ENCODE results near the gene DAZAP1. TPM values are rescaled to one million over a fixed set of nuclear protein-coding genes. Genes with fewer than 3 reads are reported as not detected.

The DAZAP1 gene
- total RNA-seq, 1 donor from 2014 or later, result 107 TPM

DNA sequence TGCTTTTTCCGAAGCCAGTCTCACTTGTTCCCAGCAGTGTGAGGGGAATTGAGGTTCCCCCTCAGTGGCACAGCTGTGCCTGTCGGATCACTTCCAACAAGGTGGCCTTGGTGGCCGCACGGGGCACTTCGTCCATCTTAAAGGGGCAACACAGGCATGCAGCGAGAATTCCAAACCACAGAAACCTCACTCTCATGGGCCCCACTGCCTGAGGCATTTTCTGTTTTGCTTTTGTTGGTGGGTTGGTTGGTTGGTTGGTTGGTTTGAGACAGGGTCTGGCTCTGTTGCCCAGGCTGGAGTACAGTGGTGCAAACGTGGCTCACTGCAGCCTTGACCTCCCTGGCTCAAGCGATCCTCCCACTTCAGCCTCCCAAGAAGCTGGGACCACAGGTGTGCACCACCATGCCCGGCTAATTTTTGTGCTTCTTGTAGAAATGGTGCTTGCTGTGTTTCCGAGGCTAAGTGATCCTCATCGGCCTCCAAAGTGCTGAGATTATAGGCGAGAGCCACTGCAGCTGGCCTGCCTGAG lies 27.4 kb upstream of the DAZAP1 start:
- Histone ChIP-seq H3K4me1 (peaks cover 19% of the 10 kb centered on the region), H2AFZ (replicated peaks) (no peak overlapping the region), H3K27ac (no peak overlapping the region), H3K9ac (no peak overlapping the region), H4K20me1 (ENCODE audit: low read depth) (no peaks in the 10 kb centered on the region), H3K4me3 (no peak overlapping the region), H3K79me2 (ENCODE audit: low read depth) (peaks cover 12% of the 10 kb centered on the region), H3K36me3 (no peaks in the 10 kb centered on the region), H3K4me2 (no peak overlapping the region), H3K9me3 (ENCODE audit: low read depth) (no peaks in the 10 kb centered on the region), H3F3A (ENCODE audit: low read depth) (peaks cover 35% of the 10 kb centered on the region), H3K27me3 (no peaks in the 10 kb centered on the region)
- H3K4me1 Mint-ChIP-seq, result peaks cover 22% of the 10 kb centered on the region
- H3K4me3 Mint-ChIP-seq, result no peak overlapping the region
- peaks cover 7% of the 10 kb centered on the region for H3K9me3 Mint-ChIP-seq
- H3K36me3 Mint-ChIP-seq, result peaks cover 14% of the 10 kb centered on the region
- TF ChIP-seq EZH2phosphoT487 (IDR thresholded peaks at IDR 0.05), result no peak
- H3K27me3 Mint-ChIP-seq (ENCODE audit: insufficient read depth, low read depth), result peaks cover 21% of the 10 kb centered on the region
- no peak overlapping the region for H3K27ac Mint-ChIP-seq
- no peak for DNase-seq (ENCODE audit: low spot score)

GRCh38 chr19:1382250-1382649 lies 25.1 kb upstream of the DAZAP1 start:
- Histone ChIP-seq H3K79me2 (ENCODE audit: low read depth) (peaks cover 15% of the 10 kb centered on the region), H3K4me3 (no peak overlapping the region), H3K9me3 (ENCODE audit: low read depth) (no peaks in the 10 kb centered on the region), H4K20me1 (ENCODE audit: low read depth) (no peaks in the 10 kb centered on the region), H3K36me3 (no peaks in the 10 kb centered on the region), H3K4me1 (peaks cover 19% of the 10 kb centered on the region), H3K4me2 (peak overlapping the region; percentile 72), H3K27me3 (no peaks in the 10 kb centered on the region), H3F3A (ENCODE audit: low read depth) (peaks cover 30% of the 10 kb centered on the region), H3K9ac (no peak overlapping the region), H2AFZ (replicated peaks) (no peak overlapping the region), H3K27ac (no peak overlapping the region)
- Mint-ChIP-seq H3K4me1 (peaks cover 25% of the 10 kb centered on the region), H3K27me3 (ENCODE audit: insufficient read depth, low read depth) (peaks cover 21% of the 10 kb centered on the region), H3K4me3 (no peak overlapping the region), H3K36me3 (peaks cover 7% of the 10 kb centered on the region), H3K27ac (no peak overlapping the region), H3K9me3 (peaks cover 7% of the 10 kb centered on the region)
- no peak for DNase-seq (ENCODE audit: low spot score)
- TF ChIP-seq EZH2 (IDR thresholded peaks at IDR 0.05), result no peak
- no peak for TF ChIP-seq EZH2phosphoT487 (IDR thresholded peaks at IDR 0.05)
- TF ChIP-seq, protein P1, sequence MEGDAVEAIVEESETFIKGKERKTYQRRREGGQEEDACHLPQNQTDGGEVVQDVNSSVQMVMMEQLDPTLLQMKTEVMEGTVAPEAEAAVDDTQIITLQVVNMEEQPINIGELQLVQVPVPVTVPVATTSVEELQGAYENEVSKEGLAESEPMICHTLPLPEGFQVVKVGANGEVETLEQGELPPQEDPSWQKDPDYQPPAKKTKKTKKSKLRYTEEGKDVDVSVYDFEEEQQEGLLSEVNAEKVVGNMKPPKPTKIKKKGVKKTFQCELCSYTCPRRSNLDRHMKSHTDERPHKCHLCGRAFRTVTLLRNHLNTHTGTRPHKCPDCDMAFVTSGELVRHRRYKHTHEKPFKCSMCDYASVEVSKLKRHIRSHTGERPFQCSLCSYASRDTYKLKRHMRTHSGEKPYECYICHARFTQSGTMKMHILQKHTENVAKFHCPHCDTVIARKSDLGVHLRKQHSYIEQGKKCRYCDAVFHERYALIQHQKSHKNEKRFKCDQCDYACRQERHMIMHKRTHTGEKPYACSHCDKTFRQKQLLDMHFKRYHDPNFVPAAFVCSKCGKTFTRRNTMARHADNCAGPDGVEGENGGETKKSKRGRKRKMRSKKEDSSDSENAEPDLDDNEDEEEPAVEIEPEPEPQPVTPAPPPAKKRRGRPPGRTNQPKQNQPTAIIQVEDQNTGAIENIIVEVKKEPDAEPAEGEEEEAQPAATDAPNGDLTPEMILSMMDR (IDR thresholded peaks at IDR 0.05), result no peak

- no peak for DNase-seq (ENCODE audit: low spot score)
- Histone ChIP-seq H3K9me3 (ENCODE audit: low read depth) (no peaks in the 10 kb centered on the region), H3K4me3 (peak overlapping the region; percentile 86), H3K4me1 (peaks cover 19% of the 10 kb centered on the region), H2AFZ (replicated peaks) (no peak overlapping the region), H3K79me2 (ENCODE audit: low read depth) (peaks cover 15% of the 10 kb centered on the region), H3K36me3 (no peaks in the 10 kb centered on the region), H4K20me1 (ENCODE audit: low read depth) (no peaks in the 10 kb centered on the region), H3K9ac (no peak overlapping the region), H3F3A (ENCODE audit: low read depth) (peaks cover 30% of the 10 kb centered on the region), H3K4me2 (no peak overlapping the region), H3K27ac (no peak overlapping the region), H3K27me3 (no peaks in the 10 kb centered on the region)
- peak overlapping the region; percentile 99 for H3K27ac Mint-ChIP-seq
- H3K4me3 Mint-ChIP-seq, result peak overlapping the region; percentile 94
- H3K4me1 Mint-ChIP-seq, result peaks cover 25% of the 10 kb centered on the region
- no peak for TF ChIP-seq EZH2phosphoT487 (IDR thresholded peaks at IDR 0.05)
- TF ChIP-seq, protein P1 (IDR thresholded peaks at IDR 0.05), result no peak
- TF ChIP-seq EZH2 (IDR thresholded peaks at IDR 0.05), result no peak
- peaks cover 21% of the 10 kb centered on the region for H3K27me3 Mint-ChIP-seq (ENCODE audit: insufficient read depth, low read depth)
- H3K36me3 Mint-ChIP-seq, result peaks cover 7% of the 10 kb centered on the region
- peaks cover 7% of the 10 kb centered on the region for H3K9me3 Mint-ChIP-seq
These were observed 24.4 kb upstream of the DAZAP1 start for GRCh38 chr19:1383017-1383311.

GRCh38 chr19:1383312-1384084 lies 23.9 kb upstream of the DAZAP1 start, which contains the start of gene NDUFS7:
Gene NDUFS7, plus strand, starts transcription at chr19:1383907. Its CDS starts 20 bp downstream, at chr19:1383927.
- H3K27ac ChIP-seq, result no peak within 1 kb of the TSS
- DNase-seq (ENCODE audit: low spot score), result peak; percentile 95
- peak within 1 kb of the TSS; percentile 94 for H3K4me3 Mint-ChIP-seq
- H3K27ac Mint-ChIP-seq, result peak within 1 kb of the TSS; percentile 99
- peak within 1 kb of the TSS; percentile 94 for H3K4me2 ChIP-seq
- TF ChIP-seq EZH2phosphoT487 (IDR thresholded peaks at IDR 0.05) (no peak), EZH2 (IDR thresholded peaks at IDR 0.05) (no peak)
- TF ChIP-seq, protein P1 (IDR thresholded peaks at IDR 0.05), result peak; percentile 32
- peaks cover 7% of the 10 kb centered on the region for H3K9me3 Mint-ChIP-seq
- H3K9me3 ChIP-seq (ENCODE audit: low read depth), result no peaks in the 10 kb centered on the region
- peak within 1 kb of the TSS; percentile 14 for H2AFZ ChIP-seq (replicated peaks)
- peak within 1 kb of the TSS; percentile 86 for H3K4me3 ChIP-seq
- H4K20me1 ChIP-seq (ENCODE audit: low read depth), result no peaks in the 10 kb centered on the region
- H3K9ac ChIP-seq, result peak within 1 kb of the TSS; percentile 70
- peaks cover 25% of the 10 kb centered on the region for H3K4me1 Mint-ChIP-seq
- peaks cover 15% of the 10 kb centered on the region for H3K79me2 ChIP-seq (ENCODE audit: low read depth)
- peaks cover 7% of the 10 kb centered on the region for H3K36me3 Mint-ChIP-seq
- H3K27me3 ChIP-seq, result no peaks in the 10 kb centered on the region
- no peaks in the 10 kb centered on the region for H3K36me3 ChIP-seq
- peaks cover 23% of the 10 kb centered on the region for H3K27me3 Mint-ChIP-seq (ENCODE audit: insufficient read depth, low read depth)
- peaks cover 30% of the 10 kb centered on the region for H3F3A ChIP-seq (ENCODE audit: low read depth)
- H3K4me1 ChIP-seq, result peaks cover 19% of the 10 kb centered on the region
